OCI-LY7 (cell line): Measurements from ENCODE around the gene PTPRO.

Source experiments
- CTCF ChIP-seq: fragments of 200-600 bp; sonication (generic); conservative IDR thresholded peaks from 2 replicates; pipeline ENCODE4 v1.5.1; 2014; ENCODE audit warnings: mild to moderate bottlenecking, antibody characterized with exemption, low read length, moderate library complexity, mixed read lengths
- EZH2phosphoT487 ChIP-seq: fragments of 200-600 bp; sonication (generic); IDR thresholded peaks from 2 replicates; pipeline ENCODE4 v1.6.1; 2018; ENCODE audit warnings: low read depth, borderline replicate concordance, mild to moderate bottlenecking, mixed run types, antibody characterized with exemption, low read length, moderate library complexity, mixed read lengths

GRCh38 chr12:15558915-15559528 is 236.7 kb downstream of the PTPRO start:
- no peak for TF ChIP-seq CTCF
- no peak for TF ChIP-seq EZH2phosphoT487
